ENCODE measurements around the gene ZGPAT. TPM values are rescaled to one million over a fixed set of nuclear protein-coding genes. Genes with fewer than 3 reads are reported as not detected.

ZGPAT gene
- total and polyA plus RNA-seq, 2 of the 13 experiments (the other 11 are each of a cell fraction or from before 2014, with no cell fraction given), result 23.0 to 41.9 TPM

- TF ChIP-seq, protein P1, sequence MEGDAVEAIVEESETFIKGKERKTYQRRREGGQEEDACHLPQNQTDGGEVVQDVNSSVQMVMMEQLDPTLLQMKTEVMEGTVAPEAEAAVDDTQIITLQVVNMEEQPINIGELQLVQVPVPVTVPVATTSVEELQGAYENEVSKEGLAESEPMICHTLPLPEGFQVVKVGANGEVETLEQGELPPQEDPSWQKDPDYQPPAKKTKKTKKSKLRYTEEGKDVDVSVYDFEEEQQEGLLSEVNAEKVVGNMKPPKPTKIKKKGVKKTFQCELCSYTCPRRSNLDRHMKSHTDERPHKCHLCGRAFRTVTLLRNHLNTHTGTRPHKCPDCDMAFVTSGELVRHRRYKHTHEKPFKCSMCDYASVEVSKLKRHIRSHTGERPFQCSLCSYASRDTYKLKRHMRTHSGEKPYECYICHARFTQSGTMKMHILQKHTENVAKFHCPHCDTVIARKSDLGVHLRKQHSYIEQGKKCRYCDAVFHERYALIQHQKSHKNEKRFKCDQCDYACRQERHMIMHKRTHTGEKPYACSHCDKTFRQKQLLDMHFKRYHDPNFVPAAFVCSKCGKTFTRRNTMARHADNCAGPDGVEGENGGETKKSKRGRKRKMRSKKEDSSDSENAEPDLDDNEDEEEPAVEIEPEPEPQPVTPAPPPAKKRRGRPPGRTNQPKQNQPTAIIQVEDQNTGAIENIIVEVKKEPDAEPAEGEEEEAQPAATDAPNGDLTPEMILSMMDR (CRISPR knock-in tag; IDR thresholded peaks at IDR 0.05), result no peak
- TF ChIP-seq HNRNPK (IDR thresholded peaks at IDR 0.05; ENCODE audit: low read depth, low read length, poor library complexity, severe bottlenecking) (peak; percentile 29), HNF4G (IDR thresholded peaks at IDR 0.05; ENCODE audit: borderline replicate concordance, low read depth, low read length) (no peak), HNF4G (CRISPR knock-in tag; IDR thresholded peaks at IDR 0.05; ENCODE audit: borderline replicate concordance, low read depth) (0 out of 2 replicates have a peak, but pooled peaks have one; percentile 10), SSRP1 (CRISPR knock-in tag; IDR thresholded peaks at IDR 0.05) (no peak), SIX4 (CRISPR knock-in tag; IDR thresholded peaks at IDR 0.05) (no peak), ZC3H13 (CRISPR knock-in tag; IDR thresholded peaks at IDR 0.05) (peak; percentile 69; the same call in 1 of the 2 replicates), HDAC2 (CRISPR knock-in tag; IDR thresholded peaks at IDR 0.05) (no peak), TERF1 (CRISPR knock-in tag; IDR thresholded peaks at IDR 0.05) (no peak), ZNF749 (CRISPR knock-in tag; IDR thresholded peaks at IDR 0.05; ENCODE audit: borderline replicate concordance) (0 out of 2 replicates have a peak, but pooled peaks have one; percentile 36), KDM5A (IDR thresholded peaks at IDR 0.05; ENCODE audit: borderline replicate concordance, low read length) (no peak), KLF16 (CRISPR knock-in tag; IDR thresholded peaks at IDR 0.05) (no peak), SP2 (CRISPR knock-in tag; IDR thresholded peaks at IDR 0.05) (no peak)
- TF ChIP-seq, protein P2, sequence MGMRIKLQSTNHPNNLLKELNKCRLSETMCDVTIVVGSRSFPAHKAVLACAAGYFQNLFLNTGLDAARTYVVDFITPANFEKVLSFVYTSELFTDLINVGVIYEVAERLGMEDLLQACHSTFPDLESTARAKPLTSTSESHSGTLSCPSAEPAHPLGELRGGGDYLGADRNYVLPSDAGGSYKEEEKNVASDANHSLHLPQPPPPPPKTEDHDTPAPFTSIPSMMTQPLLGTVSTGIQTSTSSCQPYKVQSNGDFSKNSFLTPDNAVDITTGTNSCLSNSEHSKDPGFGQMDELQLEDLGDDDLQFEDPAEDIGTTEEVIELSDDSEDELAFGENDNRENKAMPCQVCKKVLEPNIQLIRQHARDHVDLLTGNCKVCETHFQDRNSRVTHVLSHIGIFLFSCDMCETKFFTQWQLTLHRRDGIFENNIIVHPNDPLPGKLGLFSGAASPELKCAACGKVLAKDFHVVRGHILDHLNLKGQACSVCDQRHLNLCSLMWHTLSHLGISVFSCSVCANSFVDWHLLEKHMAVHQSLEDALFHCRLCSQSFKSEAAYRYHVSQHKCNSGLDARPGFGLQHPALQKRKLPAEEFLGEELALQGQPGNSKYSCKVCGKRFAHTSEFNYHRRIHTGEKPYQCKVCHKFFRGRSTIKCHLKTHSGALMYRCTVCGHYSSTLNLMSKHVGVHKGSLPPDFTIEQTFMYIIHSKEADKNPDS (CRISPR knock-in tag; IDR thresholded peaks at IDR 0.05), result no peak
- TF ChIP-seq, protein P3, sequence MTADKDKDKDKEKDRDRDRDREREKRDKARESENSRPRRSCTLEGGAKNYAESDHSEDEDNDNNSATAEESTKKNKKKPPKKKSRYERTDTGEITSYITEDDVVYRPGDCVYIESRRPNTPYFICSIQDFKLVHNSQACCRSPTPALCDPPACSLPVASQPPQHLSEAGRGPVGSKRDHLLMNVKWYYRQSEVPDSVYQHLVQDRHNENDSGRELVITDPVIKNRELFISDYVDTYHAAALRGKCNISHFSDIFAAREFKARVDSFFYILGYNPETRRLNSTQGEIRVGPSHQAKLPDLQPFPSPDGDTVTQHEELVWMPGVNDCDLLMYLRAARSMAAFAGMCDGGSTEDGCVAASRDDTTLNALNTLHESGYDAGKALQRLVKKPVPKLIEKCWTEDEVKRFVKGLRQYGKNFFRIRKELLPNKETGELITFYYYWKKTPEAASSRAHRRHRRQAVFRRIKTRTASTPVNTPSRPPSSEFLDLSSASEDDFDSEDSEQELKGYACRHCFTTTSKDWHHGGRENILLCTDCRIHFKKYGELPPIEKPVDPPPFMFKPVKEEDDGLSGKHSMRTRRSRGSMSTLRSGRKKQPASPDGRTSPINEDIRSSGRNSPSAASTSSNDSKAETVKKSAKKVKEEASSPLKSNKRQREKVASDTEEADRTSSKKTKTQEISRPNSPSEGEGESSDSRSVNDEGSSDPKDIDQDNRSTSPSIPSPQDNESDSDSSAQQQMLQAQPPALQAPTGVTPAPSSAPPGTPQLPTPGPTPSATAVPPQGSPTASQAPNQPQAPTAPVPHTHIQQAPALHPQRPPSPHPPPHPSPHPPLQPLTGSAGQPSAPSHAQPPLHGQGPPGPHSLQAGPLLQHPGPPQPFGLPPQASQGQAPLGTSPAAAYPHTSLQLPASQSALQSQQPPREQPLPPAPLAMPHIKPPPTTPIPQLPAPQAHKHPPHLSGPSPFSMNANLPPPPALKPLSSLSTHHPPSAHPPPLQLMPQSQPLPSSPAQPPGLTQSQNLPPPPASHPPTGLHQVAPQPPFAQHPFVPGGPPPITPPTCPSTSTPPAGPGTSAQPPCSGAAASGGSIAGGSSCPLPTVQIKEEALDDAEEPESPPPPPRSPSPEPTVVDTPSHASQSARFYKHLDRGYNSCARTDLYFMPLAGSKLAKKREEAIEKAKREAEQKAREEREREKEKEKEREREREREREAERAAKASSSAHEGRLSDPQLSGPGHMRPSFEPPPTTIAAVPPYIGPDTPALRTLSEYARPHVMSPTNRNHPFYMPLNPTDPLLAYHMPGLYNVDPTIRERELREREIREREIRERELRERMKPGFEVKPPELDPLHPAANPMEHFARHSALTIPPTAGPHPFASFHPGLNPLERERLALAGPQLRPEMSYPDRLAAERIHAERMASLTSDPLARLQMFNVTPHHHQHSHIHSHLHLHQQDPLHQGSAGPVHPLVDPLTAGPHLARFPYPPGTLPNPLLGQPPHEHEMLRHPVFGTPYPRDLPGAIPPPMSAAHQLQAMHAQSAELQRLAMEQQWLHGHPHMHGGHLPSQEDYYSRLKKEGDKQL (CRISPR knock-in tag; IDR thresholded peaks at IDR 0.05; ENCODE audit: low read depth), result no peak
- TF ChIP-seq, protein P4, sequence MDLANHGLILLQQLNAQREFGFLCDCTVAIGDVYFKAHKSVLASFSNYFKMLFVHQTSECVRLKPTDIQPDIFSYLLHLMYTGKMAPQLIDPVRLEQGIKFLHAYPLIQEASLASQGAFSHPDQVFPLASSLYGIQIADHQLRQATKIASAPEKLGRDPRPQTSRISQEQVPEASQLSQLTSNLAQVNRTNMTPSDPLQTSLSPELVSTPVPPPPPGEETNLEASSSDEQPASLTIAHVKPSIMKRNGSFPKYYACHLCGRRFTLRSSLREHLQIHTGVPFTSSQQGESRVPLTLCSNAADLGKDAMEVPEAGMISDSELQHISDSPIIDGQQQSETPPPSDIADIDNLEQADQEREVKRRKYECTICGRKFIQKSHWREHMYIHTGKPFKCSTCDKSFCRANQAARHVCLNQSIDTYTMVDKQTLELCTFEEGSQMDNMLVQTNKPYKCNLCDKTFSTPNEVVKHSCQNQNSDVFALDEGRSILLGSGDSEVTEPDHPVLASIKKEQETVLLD (CRISPR knock-in tag; IDR thresholded peaks at IDR 0.05; ENCODE audit: low read depth), result no peak
Measured at GRCh38 chr20:63735859-63736718, 28.2 kb downstream of the ZGPAT start, which contains the start of gene LIME1 (continued).
